ENCODE measurements around the gene SLC25A44.

Gene SLC25A44, protein sequence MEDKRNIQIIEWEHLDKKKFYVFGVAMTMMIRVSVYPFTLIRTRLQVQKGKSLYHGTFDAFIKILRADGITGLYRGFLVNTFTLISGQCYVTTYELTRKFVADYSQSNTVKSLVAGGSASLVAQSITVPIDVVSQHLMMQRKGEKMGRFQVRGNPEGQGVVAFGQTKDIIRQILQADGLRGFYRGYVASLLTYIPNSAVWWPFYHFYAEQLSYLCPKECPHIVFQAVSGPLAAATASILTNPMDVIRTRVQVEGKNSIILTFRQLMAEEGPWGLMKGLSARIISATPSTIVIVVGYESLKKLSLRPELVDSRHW

DNA sequence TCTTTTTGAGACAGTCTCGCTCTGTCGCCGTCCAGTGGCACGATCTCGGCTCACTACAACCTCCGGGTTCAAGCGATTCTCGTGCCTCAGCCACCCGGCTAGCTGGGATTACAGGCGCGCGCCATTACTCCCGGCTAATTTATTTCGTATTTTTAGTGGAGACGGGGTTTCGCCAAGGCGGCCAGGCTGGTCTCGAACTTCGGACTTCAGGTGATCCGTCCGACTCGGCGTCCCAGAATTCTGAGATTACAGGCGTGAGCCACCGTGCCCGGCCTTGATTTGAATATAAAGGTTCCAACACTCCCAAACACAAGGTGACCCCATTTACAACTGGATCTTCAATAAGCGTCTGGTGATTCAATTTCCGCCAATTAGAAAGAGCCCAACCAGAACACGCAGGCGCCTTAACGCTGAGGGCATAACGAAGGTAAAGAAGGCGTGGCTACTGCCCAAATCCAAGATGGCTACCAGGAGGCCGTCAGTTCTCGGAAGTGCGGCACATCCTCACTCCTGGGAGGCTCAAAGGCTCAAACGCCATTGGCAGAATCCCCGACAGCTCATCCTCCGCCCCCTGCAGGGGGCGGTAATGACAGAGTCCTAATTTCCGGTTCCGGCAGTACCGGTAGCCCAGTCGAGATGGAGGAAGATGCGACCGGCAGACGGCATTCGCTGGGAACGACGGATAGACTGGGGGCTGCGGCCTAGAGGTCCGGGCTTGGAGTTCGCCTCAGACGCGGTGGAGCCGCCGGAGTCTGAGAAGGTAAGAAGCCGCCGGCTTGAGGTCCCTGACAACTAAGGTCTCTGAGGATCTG, at the start of gene SLC25A44:
Gene SLC25A44 (plus strand): TSS at position 617 of the 812 bp plus-strand sequence. CDS start 5,744 bp downstream, outside the sequence.
- peak; percentile 96 for DNase-seq

DNA sequence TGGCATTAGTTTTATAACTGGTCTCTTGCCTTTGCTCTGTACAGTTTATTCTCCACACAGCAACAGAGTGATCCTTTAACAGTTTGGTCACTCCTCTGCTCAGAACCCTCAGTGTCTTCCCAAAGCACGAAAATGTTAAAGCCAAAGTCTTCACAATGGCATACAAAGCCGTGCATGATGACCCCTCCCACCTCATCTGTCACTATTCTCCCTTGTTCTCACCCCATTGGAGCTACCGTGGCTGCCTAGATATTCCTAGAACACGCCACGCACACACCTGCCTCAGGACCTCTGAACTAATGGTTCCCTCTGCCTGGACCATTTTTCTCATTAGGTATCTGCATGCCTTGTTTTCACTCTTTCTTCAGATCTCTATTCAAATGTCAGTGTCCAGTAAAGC, 49.2 kb upstream of the SLC25A44 start:
- DNase-seq, result no peak

DNA sequence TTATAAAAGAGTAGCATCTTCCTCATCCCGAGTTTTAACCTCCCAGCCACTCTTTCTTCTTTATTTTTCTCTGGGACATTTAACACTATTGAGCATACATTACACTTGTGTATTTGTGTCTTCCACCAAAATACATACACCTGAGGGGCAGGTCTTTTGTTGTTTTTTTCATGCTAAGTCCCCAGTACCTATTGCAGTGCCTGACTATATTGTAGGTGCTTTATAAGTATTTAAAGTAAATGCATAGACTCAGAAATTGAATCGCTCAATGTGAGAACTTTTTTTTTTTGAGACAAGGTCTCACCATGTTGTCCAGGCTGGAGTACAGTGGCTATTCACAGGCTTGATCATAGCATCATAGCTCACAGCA, 48.3 kb upstream of the SLC25A44 start:
- DNase-seq, result no peak

DNA sequence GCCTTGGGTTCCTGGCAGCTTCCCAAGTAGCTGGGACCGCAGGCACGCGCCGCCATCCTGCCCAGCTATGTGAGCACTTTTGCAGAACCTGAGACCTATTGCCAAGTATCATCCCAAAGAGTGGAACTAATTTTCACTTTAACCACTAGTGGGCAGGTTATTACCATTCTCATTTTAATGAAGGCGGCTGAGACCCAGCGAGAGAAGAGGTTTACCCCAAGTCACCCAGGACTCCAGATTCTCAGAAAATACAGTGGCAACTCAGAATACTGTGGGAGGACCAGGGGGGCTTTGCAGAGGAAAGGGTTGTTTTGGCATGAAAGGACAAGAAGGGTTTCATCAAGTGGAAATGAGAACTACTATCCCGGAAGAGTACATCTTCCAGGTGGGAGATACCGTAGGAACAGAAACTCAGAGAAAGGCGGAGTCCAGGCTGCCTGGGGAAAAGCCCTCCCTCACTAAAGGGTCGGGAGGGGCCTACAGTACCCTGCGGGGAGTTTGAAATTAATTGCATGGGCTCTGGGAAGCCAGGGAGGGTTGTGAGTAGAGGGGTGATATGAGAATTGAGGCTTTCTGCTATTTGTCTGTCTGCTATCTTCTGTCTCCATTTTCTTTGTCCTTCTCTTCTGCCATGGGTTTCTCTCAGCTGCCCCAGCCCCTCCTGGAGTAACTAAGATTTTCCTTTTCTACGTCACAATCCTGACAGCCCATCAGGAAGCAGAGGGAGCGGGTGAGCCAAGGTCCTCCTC, 47.7 kb upstream of the SLC25A44 start:
- peak; percentile 51 for DNase-seq

DNA sequence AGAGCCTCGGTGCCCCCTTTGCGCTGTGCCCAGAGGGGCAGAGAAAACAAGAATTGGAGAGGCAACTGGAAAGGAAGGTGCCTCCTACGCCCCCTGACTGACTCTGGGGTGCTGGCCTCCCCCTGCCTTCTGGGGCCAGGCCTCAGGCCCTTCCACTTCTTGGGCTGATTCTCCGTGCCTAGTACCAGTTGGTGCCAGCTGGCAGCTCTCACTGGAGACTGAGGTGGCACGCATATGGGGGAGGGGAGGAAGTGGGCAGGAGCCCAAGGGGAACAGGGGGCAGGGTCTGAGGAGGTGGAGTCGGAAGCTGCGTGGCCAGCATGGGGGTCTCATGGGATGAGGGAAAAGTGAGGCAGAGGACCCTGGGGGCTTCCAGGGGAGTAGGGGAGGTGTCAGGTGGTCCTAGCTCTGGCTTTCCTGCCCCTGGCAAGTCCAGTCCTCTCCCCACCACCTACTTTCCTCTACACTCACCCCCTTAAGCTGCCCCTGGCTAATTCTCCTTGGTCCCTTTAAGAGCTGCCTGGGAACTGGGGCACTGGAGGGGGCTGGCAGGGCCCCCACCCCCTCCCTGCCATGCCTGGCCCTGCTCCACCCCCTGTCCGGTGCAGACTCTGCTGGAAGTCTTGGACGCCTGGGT, 47.0 kb upstream of the SLC25A44 start:
- no peak for DNase-seq

DNA sequence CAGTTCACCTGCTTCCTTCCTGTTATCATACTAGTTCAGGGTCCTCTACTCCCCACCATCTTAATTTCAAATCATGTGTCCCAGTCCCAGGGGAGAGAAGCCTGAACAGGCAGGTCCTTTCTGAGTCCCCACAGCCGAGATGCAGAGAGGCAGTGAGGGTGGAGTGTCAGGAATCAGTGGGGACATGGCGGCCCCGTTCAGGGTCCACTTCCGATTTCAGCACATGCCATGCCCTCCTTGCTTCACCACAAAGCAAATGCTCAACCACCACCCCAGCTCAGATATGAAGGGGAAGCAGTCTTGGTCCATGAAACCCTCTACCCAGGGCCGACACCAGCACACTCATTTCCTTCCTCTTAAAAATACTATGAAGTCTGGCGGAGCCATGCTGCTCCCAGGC, 45.7 kb upstream of the SLC25A44 start:
- no peak for DNase-seq

DNA sequence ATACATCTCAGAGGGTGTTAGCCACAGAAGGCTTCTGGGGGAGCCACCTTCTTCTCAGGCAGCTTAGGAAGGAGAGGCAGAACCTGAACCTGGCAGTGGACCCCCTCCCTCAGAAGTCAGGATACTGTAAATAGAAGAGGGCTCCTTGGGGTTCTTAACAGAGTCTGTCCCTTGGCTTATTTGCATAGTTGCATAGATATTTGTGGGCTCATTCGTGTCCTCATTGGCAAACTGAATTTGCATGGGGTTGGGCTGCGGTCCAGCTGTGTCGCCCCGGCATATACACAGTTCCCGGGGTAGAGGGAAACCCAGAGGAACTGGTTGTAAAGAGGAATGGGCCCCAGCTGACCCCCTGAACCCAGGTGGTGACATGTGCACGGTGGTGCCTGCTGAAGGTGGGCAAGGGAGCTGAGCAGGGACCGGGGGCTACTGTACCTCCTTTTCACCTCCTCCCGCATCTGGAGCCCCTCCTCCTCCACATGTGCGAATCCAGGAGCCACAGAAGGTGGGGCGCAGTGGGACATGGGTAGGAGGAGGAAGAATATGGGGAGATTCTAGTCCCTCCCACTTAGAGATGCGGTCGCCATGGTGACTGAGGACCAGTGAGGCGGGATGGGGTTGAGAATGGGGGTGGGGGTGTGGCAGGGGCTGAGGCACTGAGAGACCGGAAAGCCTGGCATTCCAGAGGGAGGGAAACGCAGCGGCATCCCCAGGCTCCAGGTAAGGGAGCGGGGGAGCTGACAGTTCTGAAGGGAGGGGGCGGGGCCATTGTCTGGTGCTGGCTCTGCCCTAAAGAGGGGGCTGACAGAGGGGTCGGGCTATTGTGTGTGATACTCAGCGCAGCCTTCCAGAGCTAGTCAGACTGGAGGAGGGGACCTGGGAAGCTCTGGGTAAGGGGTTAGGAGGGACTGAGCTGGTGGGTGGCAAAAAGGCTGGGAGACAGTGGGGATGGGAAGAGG, 44.3 kb upstream of the SLC25A44 start:
- no peak for DNase-seq

DNA sequence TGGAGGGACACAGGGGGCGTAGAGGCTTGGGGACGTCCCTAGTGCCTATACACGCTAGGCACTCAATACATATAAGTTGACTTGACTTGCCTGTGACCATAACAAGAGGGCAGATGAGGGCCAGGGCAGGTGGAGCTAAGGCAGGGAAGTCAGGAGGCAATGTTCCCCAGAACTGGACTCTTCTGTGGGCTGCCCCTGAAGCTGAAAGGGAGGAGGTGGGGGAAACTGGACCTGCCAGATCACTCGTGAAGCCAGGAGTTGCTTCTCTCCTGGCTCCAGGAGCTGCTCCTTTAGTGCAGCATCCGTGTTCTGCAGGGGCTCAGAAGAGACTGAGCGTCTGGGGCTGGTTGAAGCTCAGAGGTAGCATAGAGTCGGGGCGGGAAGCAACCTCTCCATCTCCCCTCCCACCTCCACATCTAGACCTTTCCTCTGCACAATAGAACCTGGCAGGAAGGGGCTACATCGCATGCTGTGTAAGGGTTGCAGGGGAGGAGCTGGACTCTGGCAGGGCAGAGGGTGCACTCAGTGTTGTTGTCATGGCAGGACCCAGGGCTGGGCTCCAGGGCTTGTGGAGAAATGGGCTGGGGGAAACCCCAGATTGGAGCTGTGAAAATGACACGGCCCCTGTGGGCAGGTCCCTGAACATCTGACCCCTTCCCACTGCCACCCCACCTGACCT, 43.4 kb upstream of the SLC25A44 start:
- DNase-seq, result no peak

DNA sequence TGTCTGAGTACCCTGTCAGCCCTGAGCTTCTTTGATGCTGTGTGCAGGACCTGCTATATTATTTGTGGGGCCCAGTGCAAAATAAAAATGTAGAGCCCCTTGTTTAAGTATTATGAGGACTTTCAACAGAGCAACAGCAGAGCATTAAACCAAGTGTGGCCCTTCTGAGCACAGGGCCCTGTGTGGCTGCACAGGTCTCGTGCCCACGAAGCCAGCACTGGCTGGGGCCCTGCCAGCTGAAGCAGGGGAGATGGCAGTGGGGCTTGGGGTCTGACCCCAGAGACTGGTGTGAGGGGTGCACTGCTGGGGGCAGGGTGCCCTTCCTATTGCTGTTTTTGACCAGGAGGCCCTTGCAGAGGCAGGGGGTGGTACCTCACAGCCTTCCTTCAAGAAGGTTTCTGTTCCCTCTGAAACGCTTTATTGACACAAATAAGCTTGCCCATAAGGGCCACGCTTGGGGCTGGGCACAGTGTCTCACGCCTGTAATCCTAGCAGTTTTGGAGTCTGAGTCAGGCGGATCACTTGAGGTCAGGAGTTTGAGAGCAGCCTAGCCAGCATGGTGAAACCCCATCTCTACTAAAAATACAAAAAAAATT, 42.7 kb upstream of the SLC25A44 start:
- no peak for DNase-seq

DNA sequence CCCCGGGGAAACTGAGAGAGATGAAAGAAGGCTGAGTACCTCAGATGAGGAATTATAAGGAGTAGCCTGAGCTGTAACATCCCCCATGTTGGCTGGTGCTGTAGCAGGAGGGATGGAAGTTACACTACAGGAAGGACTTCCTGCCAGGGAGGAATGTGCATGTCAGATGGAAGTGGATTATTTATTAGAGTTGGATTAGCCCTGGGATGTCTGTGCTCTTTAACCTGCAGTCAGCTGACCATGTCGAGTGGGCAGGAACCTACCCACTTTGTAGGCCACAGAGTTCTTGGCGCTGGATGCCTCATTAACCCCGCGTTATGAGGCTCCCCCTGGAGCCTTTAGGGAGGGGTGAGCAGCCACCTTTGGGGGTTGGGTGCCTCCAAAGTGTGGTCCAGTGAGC, 41.3 kb upstream of the SLC25A44 start:
- no peak for DNase-seq

DNA sequence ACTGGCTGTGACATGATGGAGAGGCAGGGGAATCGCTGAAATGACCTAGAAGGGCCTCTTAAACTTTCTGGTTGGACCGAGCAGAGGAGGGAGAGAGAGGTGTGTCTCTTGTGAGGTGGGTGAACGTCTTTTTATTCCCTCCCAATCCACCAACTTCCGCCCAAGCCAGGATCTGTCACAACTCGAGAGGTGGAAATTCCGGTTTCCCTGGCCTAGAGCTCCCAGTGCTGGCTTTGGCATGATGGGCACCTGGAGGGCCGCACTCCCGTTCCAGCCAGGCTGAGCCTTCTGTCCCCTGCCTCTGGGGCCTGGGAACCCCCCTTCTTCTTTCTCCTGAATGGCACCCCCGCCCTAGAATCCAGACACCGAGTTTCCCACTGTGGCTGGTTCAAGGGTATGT, 40.5 kb upstream of the SLC25A44 start, which contains the start of gene SEMA4A:
Gene SEMA4A (plus strand): TSS at position 224 of the 400 bp plus-strand sequence. CDS start 994 bp downstream, outside the sequence.
- DNase-seq, result no peak

DNA sequence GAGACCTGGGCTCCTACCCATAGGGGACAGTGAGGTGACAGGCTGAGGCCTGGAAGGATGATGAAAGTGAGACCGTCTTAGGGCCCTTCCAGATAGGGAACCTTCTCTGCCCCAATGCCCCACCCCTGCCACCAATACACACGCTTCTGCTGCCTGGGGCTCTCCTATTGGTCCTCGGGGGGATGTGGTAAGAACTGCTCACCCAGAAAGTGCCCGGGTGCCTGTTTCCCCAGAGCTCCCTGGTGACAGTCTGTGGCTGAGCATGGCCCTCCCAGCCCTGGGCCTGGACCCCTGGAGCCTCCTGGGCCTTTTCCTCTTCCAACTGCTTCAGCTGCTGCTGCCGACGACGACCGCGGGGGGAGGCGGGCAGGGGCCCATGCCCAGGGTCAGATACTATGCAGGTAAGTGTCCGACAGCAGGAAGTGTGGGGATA, 39.6 kb upstream of the SLC25A44 start:
- no peak for DNase-seq

DNA sequence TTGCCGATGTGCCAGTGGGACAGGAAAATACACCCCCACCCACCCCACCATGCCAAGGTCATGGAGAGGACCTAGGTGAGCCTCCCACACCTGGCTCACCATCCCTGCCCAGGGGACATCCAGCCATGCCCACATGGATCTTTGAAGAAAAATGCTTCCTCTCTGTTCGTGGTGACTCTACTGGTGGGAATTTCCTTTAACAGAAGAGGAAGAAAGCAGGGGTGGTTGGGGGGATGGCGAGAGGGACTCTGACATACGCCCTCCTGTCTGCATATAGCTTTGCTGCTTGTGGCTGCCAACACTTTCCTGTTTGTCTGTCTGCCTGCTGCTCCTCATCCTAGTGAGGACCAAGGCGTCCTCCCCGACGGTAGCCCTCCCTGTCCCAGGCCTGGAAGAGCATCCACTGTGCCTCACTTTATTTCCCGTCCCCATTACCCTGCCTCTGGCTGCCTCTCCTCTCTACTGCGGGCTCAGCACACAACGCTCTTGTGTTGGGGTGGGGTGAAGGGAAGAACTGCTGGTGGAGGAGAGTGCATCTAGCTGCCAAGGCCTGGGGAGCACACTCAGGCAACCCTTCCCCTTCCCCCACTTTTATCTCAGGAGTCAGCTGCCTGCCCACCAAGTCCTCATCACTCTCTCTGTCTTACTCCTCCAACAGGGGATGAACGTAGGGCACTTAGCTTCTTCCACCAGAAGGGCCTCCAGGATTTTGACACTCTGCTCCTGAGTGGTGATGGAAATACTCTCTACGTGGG, 38.0 kb upstream of the SLC25A44 start:
- no peak for DNase-seq

DNA sequence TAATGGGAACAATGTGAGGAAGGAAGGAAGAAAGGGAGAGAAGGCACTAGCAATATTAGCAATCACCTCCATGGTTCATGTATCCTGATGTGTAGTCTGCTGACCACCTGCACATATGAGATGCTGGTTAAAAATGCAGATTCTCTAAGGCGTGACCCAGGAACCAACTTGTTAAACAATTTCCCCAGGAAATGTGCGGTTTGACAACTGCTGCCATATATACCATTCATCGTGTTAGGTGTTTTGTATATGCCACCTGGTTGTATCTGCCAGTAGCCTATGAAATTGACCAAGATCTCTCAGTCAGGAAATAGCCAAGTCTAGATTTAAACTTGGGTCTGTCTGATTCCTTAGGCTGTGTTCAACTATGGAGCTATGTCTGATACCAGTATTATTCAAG, 36.4 kb upstream of the SLC25A44 start:
- DNase-seq, result no peak

DNA sequence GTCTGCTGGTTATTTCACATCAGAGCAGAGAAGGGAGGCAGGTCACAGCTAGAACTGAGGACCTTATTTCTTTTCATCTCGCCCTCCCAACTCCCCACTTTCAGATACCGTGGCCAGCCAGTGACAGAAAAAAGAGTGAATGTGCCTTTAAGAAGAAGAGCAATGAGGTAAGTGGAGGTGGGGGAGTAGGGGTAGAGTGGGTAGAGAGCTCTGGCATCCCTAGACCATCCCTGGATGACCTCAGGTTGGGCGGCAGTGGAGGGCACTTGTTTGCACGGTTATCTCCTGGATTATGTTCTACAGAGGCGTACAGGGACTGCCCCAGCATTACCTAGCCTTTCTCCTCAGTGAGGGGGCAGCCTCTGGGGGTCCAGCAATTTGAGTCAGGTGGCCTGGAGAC, 35.9 kb upstream of the SLC25A44 start:
- no peak for DNase-seq

DNA sequence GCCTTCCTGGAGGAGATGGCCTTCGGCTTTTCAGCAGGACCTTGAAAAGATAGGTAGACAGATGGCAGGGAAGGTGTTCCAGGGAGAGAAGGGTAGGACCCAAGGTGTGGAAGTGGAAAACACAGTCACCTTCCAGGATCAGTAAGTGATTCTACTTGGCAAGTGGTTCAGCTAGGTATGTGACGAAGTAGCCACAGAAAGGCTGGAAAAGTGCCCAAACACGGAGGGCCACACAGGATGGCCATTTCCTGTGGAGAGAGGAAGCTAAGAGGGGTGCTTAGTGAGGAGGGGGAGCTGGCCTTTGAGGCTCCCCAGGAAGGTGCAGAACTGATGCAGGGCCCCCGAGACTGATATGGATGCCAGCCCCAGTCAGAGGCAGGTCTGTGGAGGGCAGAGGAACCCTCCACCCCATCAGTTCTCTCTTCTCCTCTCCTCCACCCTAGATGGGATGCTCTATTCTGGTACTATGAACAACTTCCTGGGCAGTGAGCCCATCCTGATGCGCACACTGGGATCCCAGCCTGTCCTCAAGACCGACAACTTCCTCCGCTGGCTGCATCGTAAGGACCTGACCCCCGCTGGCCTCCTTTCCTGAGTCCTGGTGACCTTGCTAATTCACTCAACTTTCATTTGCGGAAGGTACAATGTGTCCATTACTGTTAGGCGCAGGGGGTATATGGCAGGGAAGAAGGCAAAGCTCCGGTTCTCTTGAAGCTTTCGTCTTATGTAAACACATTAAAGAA, 33.7 kb upstream of the SLC25A44 start:
- no peak for DNase-seq

DNA sequence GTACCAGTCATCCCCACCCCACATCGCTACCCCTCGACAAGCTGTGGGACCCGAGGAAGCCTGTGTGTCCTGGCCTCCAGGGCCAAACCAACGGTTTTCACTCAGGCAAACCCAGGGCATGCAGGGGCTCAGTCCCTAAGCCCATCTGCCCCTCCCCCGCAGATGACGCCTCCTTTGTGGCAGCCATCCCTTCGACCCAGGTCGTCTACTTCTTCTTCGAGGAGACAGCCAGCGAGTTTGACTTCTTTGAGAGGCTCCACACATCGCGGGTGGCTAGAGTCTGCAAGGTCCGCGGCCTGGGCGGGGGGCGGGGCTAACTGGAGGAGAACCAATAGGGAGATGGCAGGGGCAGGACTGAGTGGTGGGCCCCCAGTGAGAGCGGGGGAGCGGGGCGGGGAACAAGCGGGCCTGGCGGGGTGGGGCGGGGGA, 33.1 kb upstream of the SLC25A44 start:
- DNase-seq, result no peak

DNA sequence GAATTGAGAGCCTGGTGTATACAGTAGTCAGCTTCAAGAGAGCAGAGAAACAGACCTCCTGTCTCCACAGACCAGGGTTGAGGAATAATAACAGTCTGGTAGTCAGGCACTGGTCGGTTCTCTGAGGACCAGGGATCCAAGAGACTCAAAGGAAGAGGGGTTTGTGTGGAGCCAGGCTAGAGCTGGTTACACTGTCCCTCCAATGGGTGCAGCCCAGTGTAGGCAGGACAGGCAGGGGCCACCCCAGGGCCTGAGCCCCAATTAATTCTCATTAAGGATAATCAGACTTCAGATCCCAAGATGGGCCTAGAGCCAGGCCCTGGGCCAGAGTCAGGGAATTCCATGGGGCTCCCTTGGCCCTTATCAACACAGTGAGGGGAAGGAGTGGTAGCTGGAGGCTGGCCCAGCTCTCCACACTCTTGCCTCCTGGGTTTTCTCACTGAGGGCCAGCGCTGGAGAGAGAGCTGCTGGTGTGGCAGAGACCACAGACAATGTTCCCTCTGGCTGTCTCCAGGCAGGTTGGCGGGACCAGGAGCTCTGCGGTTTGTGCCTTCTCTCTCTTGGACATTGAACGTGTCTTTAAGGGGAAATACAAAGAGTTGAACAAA, 31.4 kb upstream of the SLC25A44 start:
- DNase-seq, result no peak

DNA sequence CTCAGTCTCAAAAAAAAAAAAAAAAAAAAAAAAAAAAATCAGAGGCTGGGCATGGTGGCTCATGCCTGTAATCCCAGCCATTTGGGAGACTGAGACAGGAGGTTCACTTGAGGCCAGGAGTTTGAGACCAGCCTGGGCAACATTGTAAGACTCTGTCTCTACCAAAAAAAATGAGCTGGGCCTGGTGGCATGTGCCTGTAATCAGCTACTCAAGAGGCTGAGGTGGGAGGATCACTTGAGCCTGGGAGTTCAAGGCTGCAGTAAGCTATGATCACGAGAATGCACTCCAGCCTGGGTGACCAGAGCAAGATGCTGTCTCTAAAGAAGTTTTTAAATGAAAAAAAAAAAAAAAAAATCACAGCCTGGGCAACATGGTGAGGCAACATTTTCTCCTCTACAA, 30.2 kb upstream of the SLC25A44 start:
- DNase-seq, result no peak
